Right lobe of liver (tissue), 4 donors: ENCODE measurements around the gene DVL2.
A peak's percentile ranks its signal among the peaks of the same experiment; 100 is the strongest.

Experiments used
- POLR2A ChIP-seq: fragments of 450-650 bp; IDR thresholded peaks from one replicate; pipeline ENCODE4 v1.6.1; 2017; ENCODE audit warnings: antibody characterized with exemption, mild to moderate bottlenecking
- TF ChIP-seq, protein P1 (sequence below), 4 donors: fragments of 200-600 bp in 3 of 4; fragments of 450-650 bp in 1 of 4; IDR thresholded peaks; one replicate each; pipeline versions ENCODE4 v1.5.1 to v1.8.0; 2016 to 2022; ENCODE audit warnings: antibody characterized with exemption in 4 of 4, mild to moderate bottlenecking in 2 of 4
- donor health status: DM: no; HTN: no; CAD: no.
- donor health status: DM: no; HTN: no; CAD: no.
- donor health status: DM: no; HTN: yes; CAD: no.

GRCh38 chr17:7184091-7184488, 50.2 kb downstream of the DVL2 start:
- TF ChIP-seq, protein P1, sequence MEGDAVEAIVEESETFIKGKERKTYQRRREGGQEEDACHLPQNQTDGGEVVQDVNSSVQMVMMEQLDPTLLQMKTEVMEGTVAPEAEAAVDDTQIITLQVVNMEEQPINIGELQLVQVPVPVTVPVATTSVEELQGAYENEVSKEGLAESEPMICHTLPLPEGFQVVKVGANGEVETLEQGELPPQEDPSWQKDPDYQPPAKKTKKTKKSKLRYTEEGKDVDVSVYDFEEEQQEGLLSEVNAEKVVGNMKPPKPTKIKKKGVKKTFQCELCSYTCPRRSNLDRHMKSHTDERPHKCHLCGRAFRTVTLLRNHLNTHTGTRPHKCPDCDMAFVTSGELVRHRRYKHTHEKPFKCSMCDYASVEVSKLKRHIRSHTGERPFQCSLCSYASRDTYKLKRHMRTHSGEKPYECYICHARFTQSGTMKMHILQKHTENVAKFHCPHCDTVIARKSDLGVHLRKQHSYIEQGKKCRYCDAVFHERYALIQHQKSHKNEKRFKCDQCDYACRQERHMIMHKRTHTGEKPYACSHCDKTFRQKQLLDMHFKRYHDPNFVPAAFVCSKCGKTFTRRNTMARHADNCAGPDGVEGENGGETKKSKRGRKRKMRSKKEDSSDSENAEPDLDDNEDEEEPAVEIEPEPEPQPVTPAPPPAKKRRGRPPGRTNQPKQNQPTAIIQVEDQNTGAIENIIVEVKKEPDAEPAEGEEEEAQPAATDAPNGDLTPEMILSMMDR (IDR thresholded peaks at IDR 0.05): no peak
- TF ChIP-seq POLR2A: peak; percentile 35
